UCSD-AML1 (cell line): ENCODE data around the gene RMDN2.

ENCODE experiments used
- DNase-seq: peaks from one replicate; lab custom pipeline; 2025; ENCODE audit not compliant: unreplicated experiment; lab: John Stamatoyannopoulos, UW

The RMDN2 gene

DNA sequence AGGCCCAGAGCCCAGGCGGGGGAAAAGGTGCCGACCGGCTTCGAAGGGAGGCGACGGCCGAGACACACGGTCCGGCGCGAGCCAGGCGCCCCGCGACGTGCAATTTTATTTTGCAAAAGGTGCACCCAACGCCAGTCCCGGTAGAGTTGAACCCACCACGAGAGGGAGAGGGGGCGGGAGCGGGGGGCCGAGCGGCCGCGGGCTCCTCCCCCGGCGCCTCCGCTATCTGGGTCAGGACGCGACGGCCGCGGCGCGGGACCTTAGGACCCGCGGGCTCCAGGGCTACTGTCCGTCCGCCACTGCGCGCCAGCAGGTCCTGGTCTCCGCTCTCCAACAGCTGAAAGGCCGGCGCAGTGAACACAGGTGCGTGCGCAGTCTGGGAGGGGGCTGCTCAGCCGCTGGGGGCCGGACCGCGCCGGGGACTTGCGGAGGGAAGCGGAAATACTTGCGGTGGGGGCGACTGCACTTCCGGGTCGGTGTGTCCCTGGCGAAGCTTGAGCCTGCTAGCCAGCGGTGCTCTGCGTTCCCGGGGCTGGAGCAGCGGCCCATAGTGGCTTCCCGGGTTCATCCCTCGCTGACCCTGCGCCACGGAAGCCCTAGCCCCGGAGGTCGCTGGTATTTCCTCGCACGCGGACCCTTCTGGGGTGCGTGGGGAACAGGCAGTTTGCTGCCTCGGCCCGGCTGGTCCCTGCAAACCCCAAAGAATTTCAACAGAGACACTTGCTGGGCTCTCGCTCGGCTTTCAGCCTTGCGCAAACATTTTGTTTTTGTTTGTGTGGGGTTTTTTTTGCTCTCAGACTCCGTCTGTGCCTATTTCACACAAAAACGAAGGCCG is at the start of gene RMDN2:
Gene RMDN2 (plus strand): TSS at position 225 of the 835 bp plus-strand sequence. CDS start 3,991 bp downstream, outside the sequence.
- peak; percentile 82 for DNase-seq

DNA sequence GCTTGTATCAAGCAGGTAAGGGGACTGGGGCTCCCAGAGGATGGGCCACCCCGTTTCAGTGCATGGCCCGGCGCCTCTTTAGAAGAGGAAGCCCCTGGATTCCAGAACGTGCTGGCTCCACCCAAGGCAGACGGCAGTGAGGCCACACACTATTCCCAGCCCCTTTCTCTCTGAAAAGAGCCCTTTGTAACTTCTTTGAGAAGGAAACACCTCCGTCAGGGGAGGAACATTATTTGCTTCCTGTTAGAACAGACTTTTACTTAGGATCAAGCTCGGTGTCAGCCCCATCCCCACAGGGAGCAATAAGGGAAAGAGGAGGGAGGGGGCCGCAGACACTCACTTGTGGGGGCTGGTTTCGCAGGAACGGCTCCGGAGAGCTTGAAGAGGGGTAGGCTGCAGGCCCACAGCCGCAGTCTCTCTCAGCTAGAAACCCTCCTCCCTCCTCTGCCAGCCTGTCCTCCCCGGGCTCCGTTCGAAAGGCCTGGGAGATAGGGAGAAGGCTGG is 49.6 kb upstream of the RMDN2 start:
- DNase-seq: peak; percentile 39

GRCh38 chr2:37876227-37876626 is 48.9 kb upstream of the RMDN2 start:
- DNase-seq: no peak

GRCh38 chr2:37877457-37878315 is 47.4 kb upstream of the RMDN2 start:
- DNase-seq: no peak

DNA sequence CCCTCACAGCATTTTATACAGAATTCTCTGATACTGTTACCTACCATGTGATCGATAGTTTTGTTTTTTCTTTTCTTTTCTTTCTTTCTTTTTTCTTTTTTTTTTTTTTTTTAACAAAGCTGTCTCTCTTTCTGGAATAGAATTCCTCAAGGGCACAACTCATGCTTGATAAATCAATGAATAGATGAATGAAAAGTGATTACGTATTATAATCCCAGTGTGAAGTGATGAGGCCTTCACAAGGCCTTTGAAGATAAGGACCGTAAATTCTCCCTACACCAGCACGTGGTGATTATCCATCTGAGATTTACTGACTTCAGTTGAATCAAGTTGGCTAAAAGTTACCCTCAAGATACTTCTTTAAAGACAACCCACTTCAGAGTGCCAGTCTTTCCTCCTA is 46.6 kb upstream of the RMDN2 start:
- no peak for DNase-seq

DNA sequence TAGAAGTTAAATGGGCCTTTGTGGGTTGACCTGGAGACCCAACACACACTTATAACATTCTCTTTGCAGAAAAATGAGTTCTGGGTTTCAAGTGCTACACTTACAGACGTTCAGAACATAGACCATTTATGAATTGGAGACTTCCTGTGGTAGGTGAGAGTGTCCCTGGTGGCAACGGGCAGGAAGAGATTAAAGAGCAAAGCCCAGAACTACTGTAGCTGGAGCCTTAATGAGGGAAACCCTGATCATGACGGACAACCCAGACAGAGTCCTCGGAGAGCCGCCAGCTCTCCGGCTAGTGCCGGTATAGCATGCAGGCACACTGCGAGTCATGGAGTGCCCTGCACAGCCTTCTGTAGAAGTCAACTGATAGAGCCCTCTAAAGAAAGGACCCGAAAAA is 44.5 kb upstream of the RMDN2 start:
- peak; percentile 64 for DNase-seq

DNA sequence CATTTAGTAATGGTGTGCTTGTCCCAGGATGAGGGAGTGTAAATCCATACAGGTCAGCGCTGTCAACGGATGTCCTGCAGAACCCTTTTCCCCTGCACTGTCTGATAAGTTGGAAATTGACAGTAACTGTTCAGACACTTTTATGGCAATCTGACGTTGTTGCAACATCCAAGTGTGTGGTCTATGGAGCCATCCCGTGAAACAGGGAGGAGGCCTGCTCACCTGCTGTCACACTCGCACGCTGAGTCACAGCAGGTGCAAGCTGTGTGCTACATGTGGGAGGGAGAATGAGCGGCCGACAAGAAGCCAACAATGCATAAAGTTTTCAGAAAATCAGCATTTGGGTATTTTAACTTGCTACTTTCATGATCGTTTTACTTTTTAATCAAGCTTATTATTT is 43.7 kb upstream of the RMDN2 start:
- DNase-seq: no peak

- no peak for DNase-seq
Observed at GRCh38 chr2:37882036-37882435, 43.1 kb upstream of the RMDN2 start.

DNA sequence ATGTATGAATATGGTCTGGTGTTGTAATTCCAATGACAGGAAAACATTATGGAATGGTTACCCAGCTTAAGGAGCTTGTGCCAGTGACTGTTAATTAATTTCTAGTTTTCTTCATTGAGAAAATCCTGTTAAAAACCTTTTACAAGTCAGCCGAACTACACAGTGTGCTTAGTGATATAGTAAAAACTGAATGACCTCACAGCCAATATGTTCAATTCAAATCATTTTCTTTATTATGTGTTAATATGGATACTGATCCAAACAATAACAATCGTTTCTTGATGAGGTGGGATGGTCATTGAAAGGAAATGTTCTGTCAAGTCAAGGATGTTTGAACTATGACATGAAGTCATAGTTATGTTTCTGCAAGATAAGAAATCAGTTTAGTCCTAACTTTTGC is 41.6 kb upstream of the RMDN2 start:
- no peak for DNase-seq

DNA sequence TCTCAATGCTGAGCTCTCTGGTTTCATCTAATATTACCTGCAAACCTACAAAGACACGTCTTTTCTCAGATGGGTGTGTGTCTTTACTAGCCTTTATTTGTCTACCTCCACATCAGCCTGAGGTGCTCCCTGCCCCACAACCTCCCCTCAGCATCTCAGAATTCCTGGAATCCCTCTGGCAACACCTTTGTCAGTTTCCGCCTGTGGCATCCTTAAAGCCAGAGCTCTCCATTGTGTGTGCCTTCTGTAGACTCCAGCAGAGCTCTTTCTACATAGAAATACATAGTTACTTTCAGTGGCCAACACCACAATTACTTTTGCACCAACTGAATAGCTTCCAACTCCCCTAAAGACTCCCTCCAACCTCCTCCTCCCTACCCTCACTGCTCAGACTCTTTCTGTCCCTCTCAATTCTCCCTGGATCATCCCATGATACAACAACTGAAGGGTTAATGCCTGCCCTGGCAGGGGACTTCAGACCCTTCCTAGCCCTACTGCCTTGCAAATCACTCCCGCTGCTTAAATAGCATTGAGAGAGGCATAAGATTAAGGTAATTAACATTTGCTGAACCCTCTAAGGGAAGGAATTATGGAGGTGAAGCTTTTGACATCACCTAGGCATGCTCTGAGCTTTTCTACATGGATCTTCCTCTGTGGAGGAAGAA is 39.6 kb upstream of the RMDN2 start:
- no peak for DNase-seq

- no peak for DNase-seq
Observed at GRCh38 chr2:37886745-37887144, 38.3 kb upstream of the RMDN2 start.

- no peak for DNase-seq
Observed at GRCh38 chr2:37887286-37887685, 37.8 kb upstream of the RMDN2 start.

DNA sequence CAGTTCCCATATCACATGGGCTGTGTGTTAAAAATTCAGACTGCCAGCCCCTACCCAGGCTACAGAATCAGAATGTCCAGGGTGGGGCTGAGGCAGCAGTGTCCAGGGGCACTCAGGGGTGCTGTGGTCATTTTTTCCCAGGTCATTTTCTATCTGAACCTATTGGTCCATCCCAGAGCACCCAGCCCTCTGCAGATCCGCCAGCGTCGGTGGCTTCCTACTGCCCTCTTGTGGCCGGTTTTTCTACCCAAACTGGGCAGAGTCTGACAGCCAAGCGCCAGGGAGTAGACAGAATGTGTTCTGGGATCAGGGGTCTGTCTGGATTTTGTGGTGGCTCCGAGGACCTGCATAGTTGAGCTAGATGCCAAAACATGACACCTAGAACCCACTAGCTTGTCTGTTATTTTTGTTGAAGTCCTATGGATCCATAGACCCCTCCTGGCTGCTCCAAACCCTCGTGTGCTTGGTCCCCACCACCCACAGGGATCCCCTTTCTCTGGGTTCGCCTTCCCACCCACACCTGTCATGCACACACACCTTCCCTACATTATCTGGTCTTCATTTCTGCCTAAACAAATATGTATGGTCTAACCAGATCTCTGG is 34.1 kb upstream of the RMDN2 start:
- peak; percentile 76 for DNase-seq

DNA sequence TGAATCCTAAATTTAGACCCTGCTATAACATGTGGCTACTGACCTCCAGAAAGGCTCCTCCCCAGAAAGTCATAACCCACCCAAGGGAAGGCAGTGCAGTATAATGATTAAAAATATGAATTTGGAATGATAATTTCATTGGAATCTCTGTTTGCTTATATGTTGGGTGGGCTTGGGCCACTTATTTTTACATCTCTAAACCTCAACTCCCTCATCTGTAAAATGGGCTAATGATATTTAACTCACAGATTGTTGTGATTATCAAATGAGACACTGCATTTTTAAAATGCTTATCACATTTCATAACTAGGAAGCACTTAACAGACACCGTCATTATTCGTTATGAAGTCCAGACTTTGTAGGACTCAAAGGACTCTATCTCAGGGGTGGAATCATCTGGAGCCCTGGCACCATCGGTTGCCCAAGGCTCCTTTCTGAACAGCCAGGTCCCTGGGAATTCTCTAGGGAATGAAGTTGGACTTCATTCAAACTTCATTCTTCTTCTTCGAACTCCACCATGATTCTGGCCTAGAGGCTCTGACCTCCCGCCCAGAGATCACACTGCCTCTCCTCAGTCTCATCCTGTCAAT is 33.1 kb upstream of the RMDN2 start:
- DNase-seq: no peak

- DNase-seq: peak; percentile 44
Observed at GRCh38 chr2:37892436-37893114, 32.5 kb upstream of the RMDN2 start.

DNA sequence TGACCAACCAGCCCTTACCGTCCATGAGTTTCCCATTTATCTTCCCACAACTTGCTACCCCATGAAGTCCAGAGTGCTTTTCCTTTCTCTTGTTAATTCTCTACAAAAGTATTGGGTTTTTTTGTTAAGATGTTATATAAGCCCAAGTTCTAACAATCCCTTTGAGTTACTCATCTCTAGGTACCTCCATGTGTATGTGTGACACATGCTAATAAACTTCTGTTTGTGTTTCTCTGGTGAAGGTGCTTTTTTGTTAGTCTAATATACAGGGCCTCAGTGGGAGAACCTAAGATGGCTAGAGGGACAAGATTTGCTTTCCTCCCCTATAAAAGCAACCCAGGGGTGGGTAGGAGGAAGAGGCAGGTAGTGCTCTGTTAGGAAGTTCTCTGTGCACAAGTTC is 31.8 kb upstream of the RMDN2 start:
- no peak for DNase-seq

GRCh38 chr2:37894047-37894446 is 31.0 kb upstream of the RMDN2 start:
- DNase-seq: no peak

DNA sequence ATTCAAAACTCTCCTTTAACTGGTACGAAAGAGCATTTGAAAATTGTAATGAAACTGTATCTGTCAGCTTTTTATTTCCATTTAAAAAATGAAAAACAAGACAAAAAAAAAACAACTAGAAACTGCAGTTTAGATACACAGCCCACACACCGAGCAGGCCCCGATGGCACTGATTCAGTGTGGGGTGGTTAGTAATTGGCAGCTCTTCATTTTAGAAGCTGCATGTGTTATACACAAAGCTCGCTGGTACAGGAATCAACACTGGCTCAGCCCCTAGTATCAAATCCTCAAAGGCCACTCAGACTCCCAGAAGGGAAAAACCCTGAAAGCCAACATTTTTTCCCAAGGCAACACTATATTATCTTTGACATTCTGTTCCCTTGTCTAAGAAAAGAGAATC is 30.5 kb upstream of the RMDN2 start:
- no peak for DNase-seq

GRCh38 chr2:37895140-37895539 is 29.9 kb upstream of the RMDN2 start:
- DNase-seq: no peak

DNA sequence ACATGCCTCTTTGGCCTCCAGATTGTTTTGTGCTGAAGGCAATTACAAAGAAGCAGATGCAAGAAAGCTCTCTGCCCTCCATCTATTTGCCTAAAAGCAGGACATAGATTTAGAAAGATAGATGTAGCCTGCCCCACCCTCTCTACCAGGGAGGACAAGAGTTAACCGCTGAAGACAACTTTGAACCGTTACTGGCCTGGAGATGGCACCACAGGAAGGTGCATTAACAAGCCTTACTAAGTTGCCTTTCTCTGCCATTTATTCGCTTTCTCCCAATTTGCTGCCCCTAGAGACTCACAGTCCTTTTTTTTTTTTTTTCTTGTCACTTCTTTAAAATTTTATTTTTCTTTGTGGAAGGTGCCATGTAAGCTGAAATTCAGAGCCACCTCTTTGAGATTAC is 28.8 kb upstream of the RMDN2 start:
- DNase-seq: no peak
